ENCODE measurements around the gene KRT76.

DNA sequence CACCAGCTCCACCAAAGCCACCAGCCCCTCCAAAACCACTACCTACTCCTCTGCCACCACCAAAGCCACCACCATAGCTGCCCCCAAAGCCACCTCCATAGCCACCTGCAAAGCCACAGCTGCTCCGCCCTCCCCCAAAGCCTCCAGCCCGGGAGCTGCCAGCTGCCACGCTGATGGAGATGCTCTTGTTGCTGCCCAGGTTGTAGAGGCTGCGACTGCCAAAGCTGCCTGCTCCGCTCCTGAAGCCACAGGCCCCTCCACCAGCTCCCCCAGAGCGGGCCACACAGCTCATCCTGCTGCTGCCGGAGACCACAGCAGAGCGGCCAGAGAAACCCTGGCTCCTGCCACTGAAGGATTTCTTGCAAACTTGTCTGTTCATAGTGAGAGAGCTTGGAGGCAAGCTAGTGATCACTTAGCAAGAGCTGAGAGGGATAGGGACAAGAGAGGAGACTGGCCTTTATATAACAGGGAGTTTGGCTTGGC, at the start of gene KRT76:
- TF ChIP-seq FOXM1 (IDR thresholded peaks at IDR 0.05; ENCODE audit: borderline replicate concordance) (no peak), L3MBTL2 (conservative IDR thresholded peaks at IDR 0.05) (no peak), SUZ12 (IDR thresholded peaks at IDR 0.05) (no peak), BHLHE40 (IDR thresholded peaks at IDR 0.05; ENCODE audit: borderline replicate concordance) (no peak), SP1 (IDR thresholded peaks at IDR 0.05) (no peak)

Data from HEK293T (cell line).